ENCODE measurements around the gene PSRC1. TPM values are rescaled to one million over a fixed set of nuclear protein-coding genes. Genes with fewer than 3 reads are reported as not detected.

The PSRC1 gene
- total RNA-seq, 4 donors from 2014 or later: 1.9 to 18.0 (median 4.4) TPM

- TF ChIP-seq POLR2AphosphoS5 (IDR thresholded peaks at IDR 0.05): no peak
- TF ChIP-seq POLR2A (IDR thresholded peaks at IDR 0.05): no peak
- no peak for TF ChIP-seq CTCF (IDR thresholded peaks at IDR 0.05)
- TF ChIP-seq EP300 (IDR thresholded peaks at IDR 0.05; ENCODE audit: low read depth): no peak
- Histone ChIP-seq H3K27me3 (no peaks in the 10 kb centered on the region), H3K36me3 (no peaks in the 10 kb centered on the region), H3K9me3 (no peaks in the 10 kb centered on the region), H3K4me3 (no peak overlapping the region), H3K4me1 (peaks cover 10 to 12% (median 11%) of the 10 kb centered on the region in 4 donors), H3K27ac (no peak overlapping the region)
- in situ Hi-C loops (cut with MboI; ENCODE audit: low pct_ligation_motif_present in 1 of 4, low pct_unique_long_range_greater_than_20kb in 1 of 4, low sequenced_read_pairs in 3 of 4): no loop called here
- DNase-seq: no peak
- intact Hi-C loops (cut with DNase I; ENCODE audit: low total_unique reads): no loop called here
- 94% methylated on average over 7 of the region's 7 CpGs; no CpG with 5 or more reads in 1 of the 2 donors for WGBS, 2 donors (ENCODE audit: low coverage in 1 of 2)
Measured at GRCh38 chr1:109248444-109248796, 34.5 kb downstream of the PSRC1 start.

- no peak for DNase-seq
- intact Hi-C loops (cut with DNase I; ENCODE audit: low total_unique reads): no loop called here
- Histone ChIP-seq H3K9me3 (no peaks in the 10 kb centered on the region), H3K27ac (no peak overlapping the region), H3K27me3 (no peaks in the 10 kb centered on the region), H3K4me1 (peaks cover 10 to 12% (median 11%) of the 10 kb centered on the region in 4 donors), H3K4me3 (no peak overlapping the region), H3K36me3 (no peaks in the 10 kb centered on the region)
- in situ Hi-C loops (cut with MboI; ENCODE audit: low pct_ligation_motif_present in 1 of 4, low pct_unique_long_range_greater_than_20kb in 1 of 4, low sequenced_read_pairs in 3 of 4): no loop called here
- 83% methylated on average over 8 of the region's 8 CpGs; no CpG with 5 or more reads in 1 of the 2 donors for WGBS, 2 donors (ENCODE audit: low coverage in 1 of 2)
- TF ChIP-seq EP300 (IDR thresholded peaks at IDR 0.05; ENCODE audit: low read depth) (no peak), POLR2A (IDR thresholded peaks at IDR 0.05) (no peak), CTCF (IDR thresholded peaks at IDR 0.05) (no peak), POLR2AphosphoS5 (IDR thresholded peaks at IDR 0.05) (no peak)
Measured at GRCh38 chr1:109247401-109248365, 35.3 kb downstream of the PSRC1 start.

GRCh38 chr1:109246141-109246551 is 36.8 kb downstream of the PSRC1 start:
- WGBS, 2 donors (ENCODE audit: low coverage in 1 of 2): 79 to 100% methylated on average over 1 to 7 of the region's 7 CpGs
- Histone ChIP-seq H3K4me3 (no peak overlapping the region), H3K9me3 (no peaks in the 10 kb centered on the region), H3K27ac (no peak overlapping the region), H3K4me1 (peaks cover 13 to 16% (median 15%) of the 10 kb centered on the region in 4 donors), H3K36me3 (no peaks in the 10 kb centered on the region), H3K27me3 (peaks cover 9% of the 10 kb centered on the region)
- in situ Hi-C loops (cut with MboI; ENCODE audit: low pct_ligation_motif_present in 1 of 4, low pct_unique_long_range_greater_than_20kb in 1 of 4, low sequenced_read_pairs in 3 of 4): no loop called here
- TF ChIP-seq CTCF (IDR thresholded peaks at IDR 0.05): no peak
- no peak for TF ChIP-seq POLR2AphosphoS5 (IDR thresholded peaks at IDR 0.05)
- TF ChIP-seq POLR2A (IDR thresholded peaks at IDR 0.05): no peak
- TF ChIP-seq EP300 (IDR thresholded peaks at IDR 0.05; ENCODE audit: low read depth): no peak
- DNase-seq: no peak
- intact Hi-C loops (cut with DNase I; ENCODE audit: low total_unique reads): no loop called here

- in situ Hi-C loops (cut with MboI; ENCODE audit: low pct_ligation_motif_present in 1 of 4, low pct_unique_long_range_greater_than_20kb in 1 of 4, low sequenced_read_pairs in 3 of 4) (no loop called here), intact Hi-C loops (cut with DNase I; ENCODE audit: low total_unique reads) (no loop called here)
- TF ChIP-seq CTCF (IDR thresholded peaks at IDR 0.05): no peak
- TF ChIP-seq POLR2A (IDR thresholded peaks at IDR 0.05): no peak
- no peak for TF ChIP-seq POLR2AphosphoS5 (IDR thresholded peaks at IDR 0.05)
- TF ChIP-seq EP300 (IDR thresholded peaks at IDR 0.05; ENCODE audit: low read depth): no peak
- H3K36me3 ChIP-seq: no peaks in the 10 kb centered on the region
- DNase-seq: no peak
- H3K27ac ChIP-seq: no peak overlapping the region
- no peak overlapping the region for H3K4me3 ChIP-seq
- peaks cover 13 to 17% (median 16%) of the 10 kb centered on the region in 4 donors for H3K4me1 ChIP-seq
- no peaks in the 10 kb centered on the region for H3K9me3 ChIP-seq
- H3K27me3 ChIP-seq: peaks cover 9% of the 10 kb centered on the region
- 67 to 79% methylated on average over 3 to 8 of the region's 8 CpGs for WGBS, 2 donors (ENCODE audit: low coverage in 1 of 2)
Measured at GRCh38 chr1:109243860-109244552, 38.9 kb downstream of the PSRC1 start.

Measured in transverse colon (tissue), 4 donors.